ENCODE data around the gene HTR1D.

HTR1D gene

GRCh38 chr1:23169195-23169575, 48.1 kb downstream of the HTR1D start:
- no peaks in the 10 kb centered on the region for H3K9me3 ChIP-seq
- H3K4me1 ChIP-seq, result peaks cover 0 to 36% (median 22%) of the 10 kb centered on the region in 4 donors
- DNase-seq, result no peak
- H3K36me3 ChIP-seq, result no peaks in the 10 kb centered on the region
- H3K27me3 ChIP-seq, result no peaks in the 10 kb centered on the region
- peak overlapping the region; percentile 90 to 94 for H3K4me3 ChIP-seq
- TF ChIP-seq CTCF (IDR thresholded peaks at IDR 0.05), result no peak
- peak overlapping the region; percentile 90 to 91 for H3K27ac ChIP-seq
- intact Hi-C loops (cut with DNase I; ENCODE audit: low total_unique reads), result loop anchor here (5.0 kb wide), 1 partner anchor 152 kb away; the partner anchor contains the start of genes KDM1A and TEX46

- Histone ChIP-seq H3K4me1 (peaks cover 0 to 37% (median 22%) of the 10 kb centered on the region in 4 donors), H3K4me3 (peak within 1 kb of the TSS; percentile 90 to 94), H3K36me3 (no peaks in the 10 kb centered on the region), H3K27ac (peak within 1 kb of the TSS; percentile 90 to 91), H3K27me3 (no peaks in the 10 kb centered on the region), H3K9me3 (no peaks in the 10 kb centered on the region)
- intact Hi-C loops (cut with DNase I; ENCODE audit: low total_unique reads), result loop anchor here (5.0 kb wide), 1 partner anchor 151 kb away; the partner anchor contains the start of genes KDM1A and TEX46
- no peak for TF ChIP-seq CTCF (IDR thresholded peaks at IDR 0.05)
- peak; percentile 87 to 93 for DNase-seq
These were observed 48.7 kb downstream of the HTR1D start, which contains the start of gene LUZP1 for GRCh38 chr1:23168445-23169194. Gene LUZP1 (minus strand): TSS chr1:23168856.

- Histone ChIP-seq H3K27ac (peak overlapping the region; percentile 90 to 91), H3K9me3 (no peaks in the 10 kb centered on the region), H3K27me3 (no peaks in the 10 kb centered on the region), H3K4me1 (peaks cover 0 to 42% (median 22%) of the 10 kb centered on the region in 4 donors), H3K36me3 (no peaks in the 10 kb centered on the region), H3K4me3 (peak overlapping the region; percentile 90 to 94)
- TF ChIP-seq CTCF (IDR thresholded peaks at IDR 0.05), result no peak
- peak in 1 of 2 donors; percentile 70 for DNase-seq
- intact Hi-C loops (cut with DNase I; ENCODE audit: low total_unique reads), result loop anchor here (5.0 kb wide), 1 partner anchor 151 kb away; the partner anchor contains the start of genes KDM1A and TEX46
These were observed 49.2 kb downstream of the HTR1D start for GRCh38 chr1:23168079-23168444.

- Histone ChIP-seq H3K27ac (peak overlapping the region; percentile 90 to 91), H3K4me1 (peaks cover 0 to 46% (median 22%) of the 10 kb centered on the region in 4 donors), H3K9me3 (no peaks in the 10 kb centered on the region), H3K4me3 (peak overlapping the region; percentile 90 to 94), H3K36me3 (no peaks in the 10 kb centered on the region), H3K27me3 (no peaks in the 10 kb centered on the region)
- DNase-seq, result peak; percentile 34 to 73
- TF ChIP-seq CTCF (IDR thresholded peaks at IDR 0.05), result no peak
- intact Hi-C loops (cut with DNase I; ENCODE audit: low total_unique reads), result loop anchor here (5.0 kb wide), 1 partner anchor 150 kb away; the partner anchor contains the start of genes KDM1A and TEX46
These were observed 49.8 kb downstream of the HTR1D start for GRCh38 chr1:23167353-23168078.

GRCh38 chr1:23166854-23167253, 50.4 kb downstream of the HTR1D start:
- Histone ChIP-seq H3K4me3 (peak overlapping the region; percentile 90 to 94), H3K27ac (peak overlapping the region; percentile 90 to 91), H3K36me3 (no peaks in the 10 kb centered on the region), H3K27me3 (no peaks in the 10 kb centered on the region), H3K4me1 (peaks cover 0 to 48% (median 22%) of the 10 kb centered on the region in 4 donors), H3K9me3 (no peaks in the 10 kb centered on the region)
- no peak for DNase-seq
- intact Hi-C loops (cut with DNase I; ENCODE audit: low total_unique reads), result loop anchor here (5.0 kb wide), 1 partner anchor 150 kb away; the partner anchor contains the start of genes KDM1A and TEX46
- TF ChIP-seq CTCF (IDR thresholded peaks at IDR 0.05), result no peak
